Measurements from ENCODE around the gene AVPR2. TPM values are rescaled to one million over a fixed set of nuclear protein-coding genes. Genes with fewer than 3 reads are reported as not detected.
A peak's percentile ranks its signal among the peaks of the same experiment; 100 is the strongest.

AVPR2 gene
- total RNA-seq, 1 donor from 2014 or later: 4.8 TPM

DNA sequence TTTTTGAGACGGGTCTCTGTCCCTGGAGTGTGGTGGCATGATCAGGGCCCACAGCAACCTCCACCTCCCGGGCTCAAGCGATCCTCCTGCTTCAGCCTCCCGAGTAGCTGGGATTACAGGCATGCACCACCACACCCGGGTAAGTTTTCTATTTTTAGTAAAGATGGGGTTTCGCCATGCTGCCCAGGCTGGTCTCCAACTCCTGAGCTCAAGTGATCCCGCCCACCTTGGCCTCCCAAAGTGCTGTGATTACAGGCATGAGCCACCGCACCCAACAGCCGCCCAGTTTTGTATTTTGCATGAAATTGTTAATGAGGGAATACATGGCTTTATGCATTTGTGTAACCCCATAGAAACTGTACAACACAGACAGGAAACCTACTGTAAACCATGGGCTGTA, 24.4 kb downstream of the AVPR2 start:
- Histone ChIP-seq H3K9me3 (no peaks in the 10 kb centered on the region), H3K4me1 (peaks cover 3 to 14% of the 10 kb centered on the region in 2 donors), H3K27me3 (no peaks in the 10 kb centered on the region), H3K36me3 (peaks cover 19 to 26% of the 10 kb centered on the region in 2 donors), H3K27ac (peak overlapping the region; percentile 53 to 55), H3K4me3 (peak overlapping the region; percentile 17 to 47)
- no peak for DNase-seq (ENCODE audit: low spot score in 2 of 2)
- TF ChIP-seq, protein P1, sequence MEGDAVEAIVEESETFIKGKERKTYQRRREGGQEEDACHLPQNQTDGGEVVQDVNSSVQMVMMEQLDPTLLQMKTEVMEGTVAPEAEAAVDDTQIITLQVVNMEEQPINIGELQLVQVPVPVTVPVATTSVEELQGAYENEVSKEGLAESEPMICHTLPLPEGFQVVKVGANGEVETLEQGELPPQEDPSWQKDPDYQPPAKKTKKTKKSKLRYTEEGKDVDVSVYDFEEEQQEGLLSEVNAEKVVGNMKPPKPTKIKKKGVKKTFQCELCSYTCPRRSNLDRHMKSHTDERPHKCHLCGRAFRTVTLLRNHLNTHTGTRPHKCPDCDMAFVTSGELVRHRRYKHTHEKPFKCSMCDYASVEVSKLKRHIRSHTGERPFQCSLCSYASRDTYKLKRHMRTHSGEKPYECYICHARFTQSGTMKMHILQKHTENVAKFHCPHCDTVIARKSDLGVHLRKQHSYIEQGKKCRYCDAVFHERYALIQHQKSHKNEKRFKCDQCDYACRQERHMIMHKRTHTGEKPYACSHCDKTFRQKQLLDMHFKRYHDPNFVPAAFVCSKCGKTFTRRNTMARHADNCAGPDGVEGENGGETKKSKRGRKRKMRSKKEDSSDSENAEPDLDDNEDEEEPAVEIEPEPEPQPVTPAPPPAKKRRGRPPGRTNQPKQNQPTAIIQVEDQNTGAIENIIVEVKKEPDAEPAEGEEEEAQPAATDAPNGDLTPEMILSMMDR (IDR thresholded peaks at IDR 0.05): no peak
- intact Hi-C loops (cut with DNase I): loop anchor here (1.0 to 2.0 kb wide), 4 partner anchors 24 to 205 kb away; partner anchors contain the start of genes ABCD1, BCAP31, IDH3G and SSR4

DNA sequence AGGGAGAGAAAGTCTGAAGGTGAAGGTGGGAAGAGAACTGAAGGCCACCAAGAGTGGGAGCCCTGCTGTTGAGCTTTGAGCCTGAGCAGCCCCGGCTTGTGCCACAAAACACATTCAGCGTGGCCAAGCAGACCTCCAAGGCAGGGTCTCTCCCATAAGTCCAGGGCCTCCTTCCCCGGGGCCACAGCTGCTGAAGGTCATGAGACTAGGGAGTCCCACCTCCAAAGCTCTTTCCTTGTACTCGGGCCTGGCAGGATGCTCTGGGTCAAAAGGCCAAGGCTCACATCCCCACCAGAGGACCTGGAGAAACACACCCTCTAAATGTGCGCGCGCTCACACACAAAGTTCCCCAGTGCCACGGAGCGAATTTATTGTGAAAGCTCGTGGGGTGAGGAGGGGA, 25.1 kb downstream of the AVPR2 start:
- peaks cover 19 to 26% of the 10 kb centered on the region in 2 donors for H3K36me3 ChIP-seq
- H3K27me3 ChIP-seq: no peaks in the 10 kb centered on the region
- H3K4me3 ChIP-seq: no peak overlapping the region
- H3K27ac ChIP-seq: no peak overlapping the region
- no peaks in the 10 kb centered on the region for H3K9me3 ChIP-seq
- TF ChIP-seq, protein P1 (IDR thresholded peaks at IDR 0.05): no peak
- H3K4me1 ChIP-seq: peaks cover 3 to 18% of the 10 kb centered on the region in 2 donors
- no peak for DNase-seq (ENCODE audit: low spot score in 2 of 2)
- intact Hi-C loops (cut with DNase I): loop anchor here (2.0 kb wide), 1 partner anchor 23 kb away; no protein-coding TSS in a partner anchor

DNA sequence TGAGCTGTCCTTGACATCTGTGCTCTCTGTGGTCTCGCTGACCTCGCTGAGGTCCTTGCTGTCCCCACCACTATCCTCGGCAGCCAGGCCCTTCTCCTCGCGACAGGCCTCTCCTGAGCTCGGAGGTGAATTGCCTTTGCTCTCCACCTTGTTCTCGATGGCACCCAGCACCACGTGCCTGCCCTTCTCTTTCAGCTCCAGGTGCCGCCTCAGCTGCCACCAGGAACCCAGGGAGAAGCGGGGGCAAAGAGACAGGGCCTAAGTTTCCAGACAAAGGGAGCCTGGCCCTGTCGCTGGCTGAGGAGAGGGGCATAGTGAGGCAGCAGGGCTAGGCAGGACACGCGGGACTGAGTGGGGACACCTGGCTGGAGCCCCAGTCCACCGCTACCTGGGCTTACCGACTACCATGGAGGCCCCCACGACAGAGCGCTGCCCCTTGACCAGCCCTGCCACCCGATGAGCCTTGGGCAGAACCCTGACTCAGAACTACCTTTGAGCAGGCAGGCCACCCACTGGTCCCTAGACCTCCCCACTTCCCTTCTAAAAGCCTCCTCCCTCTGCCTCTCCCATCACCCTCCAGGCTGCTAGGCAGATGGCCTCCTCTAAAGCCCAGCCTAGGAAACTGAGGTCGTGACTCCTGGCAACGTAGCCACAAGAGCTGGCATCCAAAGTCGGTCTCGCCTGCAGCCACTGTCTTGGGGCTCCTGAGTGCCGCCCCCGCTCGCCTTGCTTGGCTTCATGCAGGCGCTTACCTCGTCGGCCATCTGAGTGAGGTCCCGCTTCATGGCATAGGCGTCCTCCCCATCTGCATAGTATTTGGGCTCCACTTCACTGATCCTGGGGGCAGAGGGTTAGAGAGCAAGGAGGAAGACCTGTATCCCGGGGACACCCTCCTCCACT, 25.8 kb downstream of the AVPR2 start:
- Histone ChIP-seq H3K9me3 (no peaks in the 10 kb centered on the region), H3K27ac (no peak overlapping the region), H3K4me3 (no peak overlapping the region), H3K27me3 (no peaks in the 10 kb centered on the region), H3K4me1 (peaks cover 3 to 18% of the 10 kb centered on the region in 2 donors), H3K36me3 (peaks cover 19 to 26% of the 10 kb centered on the region in 2 donors)
- intact Hi-C loops (cut with DNase I): no loop called here
- TF ChIP-seq, protein P1 (IDR thresholded peaks at IDR 0.05): no peak
- DNase-seq (ENCODE audit: low spot score in 2 of 2): no peak

DNA sequence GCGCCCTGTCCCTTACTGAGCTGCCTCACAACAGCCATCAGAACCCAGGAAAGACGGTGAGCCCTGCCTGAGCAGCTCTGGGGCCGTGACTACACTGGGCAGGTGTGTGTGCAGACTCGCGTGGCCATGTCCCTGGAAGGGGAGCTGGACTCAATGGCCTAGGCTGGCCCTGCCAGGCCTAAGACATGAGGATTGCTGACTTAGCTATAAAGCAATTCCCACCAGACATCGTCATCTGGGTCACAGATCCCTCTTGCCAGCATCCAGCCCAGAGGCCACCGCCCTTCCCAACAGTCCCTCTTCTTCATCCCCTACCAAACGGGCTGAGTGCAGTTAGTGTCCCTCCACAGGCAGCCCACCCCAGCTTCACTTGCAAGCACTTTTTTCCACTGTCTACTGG, 26.7 kb downstream of the AVPR2 start:
- H3K27ac ChIP-seq: no peak overlapping the region

DNA sequence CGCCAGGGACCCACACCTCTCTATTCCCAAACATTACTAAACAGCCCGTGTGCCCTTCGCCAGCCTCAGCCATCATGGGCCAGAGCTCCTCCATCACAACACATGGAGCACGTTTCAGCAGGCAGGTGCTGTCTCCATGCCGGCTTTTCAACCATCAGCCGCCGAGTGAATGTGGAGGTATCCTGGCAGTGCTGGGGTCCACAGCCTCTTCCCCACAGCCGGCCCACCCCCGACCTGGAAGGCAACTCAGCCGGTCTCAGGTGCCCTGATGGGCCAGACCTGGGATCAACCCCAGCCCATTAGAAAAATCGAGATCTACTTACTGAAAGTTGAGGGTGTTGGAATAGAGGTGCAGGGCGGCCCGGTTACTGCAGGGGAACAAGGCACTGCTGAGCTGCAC, 27.3 kb downstream of the AVPR2 start:
- no peak overlapping the region for H3K4me3 ChIP-seq
- no peak for DNase-seq (ENCODE audit: low spot score in 2 of 2)
- H3K27me3 ChIP-seq: no peaks in the 10 kb centered on the region
- H3K4me1 ChIP-seq: peaks cover 3 to 15% of the 10 kb centered on the region in 2 donors
- H3K36me3 ChIP-seq: peaks cover 19 to 26% of the 10 kb centered on the region in 2 donors
- TF ChIP-seq, protein P1 (IDR thresholded peaks at IDR 0.05): no peak
- H3K9me3 ChIP-seq: no peaks in the 10 kb centered on the region
- intact Hi-C loops (cut with DNase I): no loop called here
- H3K27ac ChIP-seq: no peak overlapping the region

More for the DNA sequence above, 26.7 kb downstream of the AVPR2 start:
- TF ChIP-seq, protein P1 (IDR thresholded peaks at IDR 0.05): no peak
- intact Hi-C loops (cut with DNase I): no loop called here
- Histone ChIP-seq H3K36me3 (peaks cover 19 to 26% of the 10 kb centered on the region in 2 donors), H3K4me1 (peaks cover 3 to 18% of the 10 kb centered on the region in 2 donors), H3K9me3 (no peaks in the 10 kb centered on the region), H3K4me3 (no peak overlapping the region), H3K27me3 (no peaks in the 10 kb centered on the region)
- no peak for DNase-seq (ENCODE audit: low spot score in 2 of 2)
